ENCODE data around the gene RAPGEF5.

DNA sequence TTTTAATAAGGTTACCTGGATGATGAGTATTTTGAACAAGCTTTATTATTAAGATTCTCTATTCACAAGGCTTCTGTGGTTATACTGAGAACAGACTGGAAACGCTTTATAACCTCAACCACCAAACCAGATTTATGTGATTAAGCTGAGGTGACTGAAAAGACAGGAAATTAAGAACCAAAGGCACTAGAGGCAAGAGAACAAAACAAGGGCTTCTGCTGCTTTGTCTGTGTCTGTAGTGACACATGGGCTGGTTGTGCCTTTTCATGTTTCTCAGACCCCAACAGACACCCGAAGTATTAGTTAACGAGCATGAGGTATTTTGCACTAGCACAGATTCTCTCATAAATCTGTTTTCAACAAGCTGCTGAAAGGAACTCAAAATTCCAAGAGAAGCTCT lies 64.4 kb downstream of the RAPGEF5 start:
- TF ChIP-seq, protein P1, sequence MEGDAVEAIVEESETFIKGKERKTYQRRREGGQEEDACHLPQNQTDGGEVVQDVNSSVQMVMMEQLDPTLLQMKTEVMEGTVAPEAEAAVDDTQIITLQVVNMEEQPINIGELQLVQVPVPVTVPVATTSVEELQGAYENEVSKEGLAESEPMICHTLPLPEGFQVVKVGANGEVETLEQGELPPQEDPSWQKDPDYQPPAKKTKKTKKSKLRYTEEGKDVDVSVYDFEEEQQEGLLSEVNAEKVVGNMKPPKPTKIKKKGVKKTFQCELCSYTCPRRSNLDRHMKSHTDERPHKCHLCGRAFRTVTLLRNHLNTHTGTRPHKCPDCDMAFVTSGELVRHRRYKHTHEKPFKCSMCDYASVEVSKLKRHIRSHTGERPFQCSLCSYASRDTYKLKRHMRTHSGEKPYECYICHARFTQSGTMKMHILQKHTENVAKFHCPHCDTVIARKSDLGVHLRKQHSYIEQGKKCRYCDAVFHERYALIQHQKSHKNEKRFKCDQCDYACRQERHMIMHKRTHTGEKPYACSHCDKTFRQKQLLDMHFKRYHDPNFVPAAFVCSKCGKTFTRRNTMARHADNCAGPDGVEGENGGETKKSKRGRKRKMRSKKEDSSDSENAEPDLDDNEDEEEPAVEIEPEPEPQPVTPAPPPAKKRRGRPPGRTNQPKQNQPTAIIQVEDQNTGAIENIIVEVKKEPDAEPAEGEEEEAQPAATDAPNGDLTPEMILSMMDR (IDR thresholded peaks at IDR 0.05 in 8 of 11, conservative IDR thresholded peaks at IDR 0.05 in 3 of 11), result no peak
- no peak for TF ChIP-seq POLR2AphosphoS5 (IDR thresholded peaks at IDR 0.05)
- TF ChIP-seq POLR2A (IDR thresholded peaks at IDR 0.05), result no peak
